ENCODE measurements around the gene TRAFD1. TPM values are rescaled to one million over a fixed set of nuclear protein-coding genes. Genes with fewer than 3 reads are reported as not detected.
A peak's percentile ranks its signal among the peaks of the same experiment; 100 is the strongest.

Gene TRAFD1
- total and polyA plus RNA-seq, 2 of the 8 experiments (the other 6 are each of a cell fraction or from before 2014, with no cell fraction given), result 18.1 to 33.1 TPM

GRCh38 chr12:112116232-112117060, 8.9 kb upstream of the TRAFD1 start (continued):
- no peak for TF ChIP-seq SP2 (IDR thresholded peaks at IDR 0.05; ENCODE audit: low read length)
- 0 out of 2 replicates have a peak, but pooled peaks have one; percentile 20 for TF ChIP-seq BACH1 (IDR thresholded peaks at IDR 0.05; ENCODE audit: low read length)
- no peak for TF ChIP-seq CBX8 (IDR thresholded peaks at IDR 0.05; ENCODE audit: borderline replicate concordance, low read depth, low read length)
- no peak for TF ChIP-seq RFX5 (IDR thresholded peaks at IDR 0.05; ENCODE audit: borderline replicate concordance, low read depth, low read length)
- no peak for TF ChIP-seq CBX5 (IDR thresholded peaks at IDR 0.05; ENCODE audit: low read depth, low read length)
- peak; percentile 46 to 62; a peak in 1 of 4 replicates for TF ChIP-seq SIN3A (conservative IDR thresholded peaks at IDR 0.05 in 1 of 2, IDR thresholded peaks at IDR 0.05 in 1 of 2; ENCODE audit: low read depth in 1 of 2, low read length in 2 of 2)
- TF ChIP-seq EP300 (IDR thresholded peaks at IDR 0.05; ENCODE audit: borderline replicate concordance in 1 of 2, low read depth in 2 of 2, low read length in 2 of 2), result no peak
- no peak for TF ChIP-seq HDAC6 (IDR thresholded peaks at IDR 0.05; ENCODE audit: low read depth, low read length)
- no peak for TF ChIP-seq EGR1 (IDR thresholded peaks at IDR 0.05; ENCODE audit: borderline replicate concordance, low read depth, low read length)
- TF ChIP-seq EZH2 (IDR thresholded peaks at IDR 0.05; ENCODE audit: low read depth, low read length, severe bottlenecking), result no peak
- TF ChIP-seq POLR2AphosphoS5 (IDR thresholded peaks at IDR 0.05; ENCODE audit: low read depth, low read length), result peak; percentile 17; the same call in 1 of the 2 replicates
- no peak for TF ChIP-seq SUZ12 (IDR thresholded peaks at IDR 0.05; ENCODE audit: low read length)
- no peak for TF ChIP-seq KDM1A (IDR thresholded peaks at IDR 0.05; ENCODE audit: borderline replicate concordance, low read length)
- TF ChIP-seq POLR2A (IDR thresholded peaks at IDR 0.05; ENCODE audit: control extremely low read depth in 1 of 2, low read depth in 2 of 2, low read length in 2 of 2), result peak in 1 of 2 experiments; percentile 76; a peak in 2 of 3 replicates
- 0 out of 2 replicates have a peak, but pooled peaks have one; percentile 41 for TF ChIP-seq SP4 (IDR thresholded peaks at IDR 0.05; ENCODE audit: low read length)
- no peak for TF ChIP-seq RBBP5 (IDR thresholded peaks at IDR 0.05; ENCODE audit: borderline replicate concordance, low read depth, low read length)
- TF ChIP-seq KDM5A (IDR thresholded peaks at IDR 0.05; ENCODE audit: low read length), result no peak
- peak; percentile 64; the same call in 1 of the 2 replicates for TF ChIP-seq TAF1 (IDR thresholded peaks at IDR 0.05; ENCODE audit: low read depth, low read length)
- TF ChIP-seq ZNF274 (IDR thresholded peaks at IDR 0.05; ENCODE audit: borderline replicate concordance, extremely low read depth, low read length), result no peak
- peak; percentile 54; the same call in 1 of the 2 replicates for TF ChIP-seq TBP (IDR thresholded peaks at IDR 0.05; ENCODE audit: low read depth, low read length)
- 0 out of 2 replicates have a peak, but pooled peaks have one; percentile 37 for TF ChIP-seq TCF12 (IDR thresholded peaks at IDR 0.05; ENCODE audit: low read depth, low read length)
- TF ChIP-seq JUND (IDR thresholded peaks at IDR 0.05; ENCODE audit: low read length), result no peak
- TF ChIP-seq SIRT6 (IDR thresholded peaks at IDR 0.05; ENCODE audit: low read length), result no peak
- TF ChIP-seq CHD2 (IDR thresholded peaks at IDR 0.05; ENCODE audit: low read length), result no peak
- 0 out of 2 replicates have a peak, but pooled peaks have one; percentile 8 for TF ChIP-seq SIX5 (IDR thresholded peaks at IDR 0.05; ENCODE audit: low read depth, low read length)

Measured in H1 (cell line).